Smooth muscle cell (in vitro differentiated cells): ENCODE data around the gene YARS2. TPM values are rescaled to one million over a fixed set of nuclear protein-coding genes. Genes with fewer than 3 reads are reported as not detected.

ENCODE experiments used
- DNase-seq: peaks from one replicate; lab custom pipeline; 2025; ENCODE audit not compliant: unreplicated experiment; lab: John Stamatoyannopoulos, UW
- H2AFZ ChIP-seq: fragments of 200-600 bp; sonication (generic); 2 replicates; pipeline ENCODE4 v1.6.0; 2016; ENCODE audit warnings: antibody characterized with exemption, low read depth, mild to moderate bottlenecking
- H3F3A ChIP-seq: fragments of 200-600 bp; sonication (generic); 2 replicates; pipeline ENCODE4 v1.6.0; 2017; ENCODE audit warnings: antibody characterized with exemption, low read depth
- H3K27ac ChIP-seq: fragments of 200-600 bp; sonication (generic); 2 replicates; pipeline ENCODE4 v1.5.1; 2016; ENCODE audit warnings: low read depth, mild to moderate bottlenecking
- H3K27me3 ChIP-seq: fragments of 200-600 bp; sonication (generic); 2 replicates; pipeline ENCODE4 v1.6.1; 2016; ENCODE audit warnings: low read depth, mild to moderate bottlenecking
- H3K36me3 ChIP-seq: fragments of 200-600 bp; sonication (generic); 2 replicates; pipeline ENCODE4 v1.5.1; 2016; ENCODE audit warnings: low read depth
- H3K4me1 ChIP-seq: fragments of 200-600 bp; sonication (generic); 2 replicates; pipeline ENCODE4 v1.5.1; 2016; ENCODE audit warnings: low read depth
- H3K4me2 ChIP-seq: fragments of 200-600 bp; sonication (generic); 2 replicates; pipeline ENCODE4 v1.6.0; 2016; ENCODE audit warnings: mild to moderate bottlenecking
- H3K4me3 ChIP-seq: fragments of 200-600 bp; sonication (generic); 2 replicates; pipeline ENCODE4 v1.5.1; 2016; ENCODE audit warnings: mild to moderate bottlenecking
- H3K79me2 ChIP-seq: fragments of 200-600 bp; sonication (generic); 2 replicates; pipeline ENCODE4 v1.6.0; 2016; ENCODE audit warnings: low read depth, mild to moderate bottlenecking
- H3K9ac ChIP-seq: fragments of 200-600 bp; sonication (generic); 2 replicates; pipeline ENCODE4 v1.6.0; 2016; ENCODE audit warnings: low read depth
- H3K9me3 ChIP-seq: fragments of 200-600 bp; sonication (generic); replicated peaks from 2 replicates; pipeline ENCODE4 v1.5.1; 2016; ENCODE audit warnings: low read depth
- H4K20me1 ChIP-seq: fragments of 200-600 bp; sonication (generic); 2 replicates; pipeline ENCODE4 v1.6.0; 2016; ENCODE audit warnings: low read depth
- CTCF ChIP-seq: fragments of 200-600 bp; sonication (generic); IDR thresholded peaks from 2 replicates; pipeline ENCODE4 v1.5.1; 2017; ENCODE audit warnings: borderline replicate concordance, mild to moderate bottlenecking, antibody characterized with exemption; ENCODE audit not compliant: insufficient read depth, poor library complexity, severe bottlenecking
- WGBS: methylation state at CpG from one replicate; pipeline ENCODE4 v1.1.7; 2016; ENCODE audit warnings: low lambda C conversion rate; 5-methylcytosine and 5-hydroxymethylcytosine counted together
- polyA plus RNA-seq: library from polyadenylated mRNA; unstranded; fragments of >200 nt; fragmentation: Nextera tagmentation; extraction: Ambion mirVana; gene quantifications from 2 replicates; pipeline ENCODE4 v1.2.1, GENCODE V29; 2016
- total RNA-seq: library from RNA; depleted of rRNA; stranded (reverse); fragments of >200 nt; gene quantifications from 2 replicates; pipeline ENCODE4 v1.2.3, GENCODE V29; 2014

Gene YARS2
- total and polyA plus RNA-seq, 2 experiments from 2014 or later: 25.9 to 32.6 TPM

DNA sequence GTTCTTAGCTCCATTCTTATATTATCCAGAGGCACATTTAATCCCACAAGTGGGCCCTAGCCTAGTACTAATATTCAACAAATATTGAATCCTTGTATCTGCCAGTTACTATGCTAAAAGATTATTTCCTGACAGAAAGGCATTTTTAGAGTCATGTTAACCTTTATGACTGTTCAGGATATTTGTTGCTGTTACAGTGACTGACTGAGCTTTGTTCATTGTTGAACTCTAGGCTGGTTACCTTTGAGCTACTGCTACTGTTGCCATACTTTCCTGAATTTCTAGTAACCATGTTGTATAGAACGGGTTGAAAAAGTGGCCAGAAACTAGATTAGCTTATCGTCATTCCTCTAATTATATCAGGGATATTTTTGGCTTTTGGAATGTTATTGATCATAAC, 46.8 kb downstream of the YARS2 start:
- H3K27ac ChIP-seq: no peak overlapping the region
- no peak overlapping the region for H3K4me3 ChIP-seq
- no peaks in the 10 kb centered on the region for H3K4me1 ChIP-seq
- H3K9ac ChIP-seq: no peak overlapping the region
- H2AFZ ChIP-seq: no peak overlapping the region
- H3F3A ChIP-seq: no peaks in the 10 kb centered on the region
- 98% methylated on average over 2 of the region's 2 CpGs for WGBS
- peaks cover 8% of the 10 kb centered on the region for H3K79me2 ChIP-seq
- no peaks in the 10 kb centered on the region for H3K27me3 ChIP-seq
- no peak overlapping the region for H3K4me2 ChIP-seq
- no peak for DNase-seq
- no peaks in the 10 kb centered on the region for H3K9me3 ChIP-seq
- H4K20me1 ChIP-seq: peaks cover 11% of the 10 kb centered on the region
- peaks cover 10% of the 10 kb centered on the region for H3K36me3 ChIP-seq
- no peak for TF ChIP-seq CTCF

DNA sequence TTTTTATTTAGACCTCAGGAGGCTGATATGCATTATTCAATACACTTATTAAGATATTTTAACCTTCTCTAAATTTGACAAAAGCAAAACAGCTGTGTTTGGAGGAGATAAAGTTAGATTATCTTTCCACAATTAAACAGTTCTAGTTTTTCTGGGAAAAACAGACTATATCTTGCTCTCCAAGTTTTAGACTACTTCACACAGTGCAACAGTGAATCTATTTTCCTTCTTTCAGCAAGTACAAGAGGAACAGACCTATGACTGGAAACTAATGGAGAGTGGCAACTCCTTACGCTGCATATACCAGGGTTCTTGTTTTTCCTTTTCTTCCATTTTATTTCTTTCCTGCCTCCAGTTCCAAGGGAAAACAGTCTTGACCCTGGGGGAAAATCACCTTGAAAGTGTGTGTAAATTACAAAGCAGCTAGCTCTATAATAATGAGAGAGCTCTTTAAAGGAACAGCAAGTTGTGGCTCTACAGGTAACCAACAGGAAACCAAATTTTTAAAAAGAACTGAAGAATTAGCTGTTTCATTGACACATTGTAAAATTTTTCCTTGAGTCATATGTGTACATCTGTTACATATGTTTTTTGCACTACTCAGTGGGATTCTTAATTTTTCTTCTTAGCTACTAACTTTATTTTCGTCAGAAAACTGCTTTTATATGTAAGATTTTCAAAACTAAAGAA, 49.2 kb downstream of the YARS2 start:
- no peak overlapping the region for H3K9ac ChIP-seq
- H3K9me3 ChIP-seq: no peaks in the 10 kb centered on the region
- 94% methylated on average over 2 of the region's 2 CpGs for WGBS
- H3K27me3 ChIP-seq: no peaks in the 10 kb centered on the region
- peaks cover 11% of the 10 kb centered on the region for H4K20me1 ChIP-seq
- no peak overlapping the region for H2AFZ ChIP-seq
- H3K79me2 ChIP-seq: peaks cover 12% of the 10 kb centered on the region
- DNase-seq: no peak
- H3F3A ChIP-seq: no peaks in the 10 kb centered on the region
- no peak overlapping the region for H3K27ac ChIP-seq
- H3K4me1 ChIP-seq: no peaks in the 10 kb centered on the region
- H3K4me2 ChIP-seq: no peak overlapping the region
- no peak for TF ChIP-seq CTCF
- no peak overlapping the region for H3K4me3 ChIP-seq
- peaks cover 15% of the 10 kb centered on the region for H3K36me3 ChIP-seq

DNA sequence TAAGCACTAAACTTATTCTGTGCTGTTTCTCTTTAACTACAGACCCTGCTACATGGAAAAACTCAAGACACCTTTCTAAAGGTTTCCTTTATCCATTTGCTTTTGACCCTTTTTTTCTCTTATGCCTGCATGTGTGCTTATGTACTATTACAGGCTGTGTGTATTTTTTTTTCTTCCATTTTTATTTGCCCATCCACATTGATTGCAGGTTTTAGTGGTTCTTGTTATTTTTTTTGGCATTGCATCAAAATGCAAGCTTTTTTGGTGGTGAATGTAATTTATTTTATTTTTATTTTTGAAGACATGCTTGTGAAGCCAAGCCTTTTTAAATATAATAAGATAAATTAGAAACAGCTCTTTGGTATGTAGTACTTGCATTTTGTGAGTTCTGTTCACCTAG, 49.9 kb downstream of the YARS2 start:
- H3K4me1 ChIP-seq: no peaks in the 10 kb centered on the region
- DNase-seq: no peak

More for the DNA sequence above, 49.9 kb downstream of the YARS2 start:
- Histone ChIP-seq H4K20me1 (peaks cover 13% of the 10 kb centered on the region), H3K4me3 (no peak overlapping the region), H3K27me3 (no peaks in the 10 kb centered on the region), H3K9me3 (no peaks in the 10 kb centered on the region), H3K79me2 (peaks cover 12% of the 10 kb centered on the region), H3K4me2 (no peak overlapping the region), H3K36me3 (peaks cover 15% of the 10 kb centered on the region), H3K9ac (no peak overlapping the region), H3K27ac (no peak overlapping the region), H2AFZ (no peak overlapping the region), H3F3A (no peaks in the 10 kb centered on the region)
- TF ChIP-seq CTCF: no peak
